SJSA1 (cell line): ENCODE measurements around the gene PTRH1. TPM values are rescaled to one million over a fixed set of nuclear protein-coding genes. Genes with fewer than 3 reads are reported as not detected.

Experiments
- DNase-seq, 2 experiments: peaks; one replicate each; pipeline ENCODE4 v3.0.0-alpha.2; 2015 to 2020; ENCODE audit warnings: low spot score in 2 of 2, low read depth in 1 of 2
- H3K27ac ChIP-seq: fragments of 250-450 bp; sonication (Bioruptor Pico); 2 replicates; pipeline ENCODE4 v1.5.1; 2020; ENCODE audit warnings: mild to moderate bottlenecking, moderate library complexity
- H3K27me3 ChIP-seq: fragments of 250-450 bp; sonication (Bioruptor Pico); replicated peaks from 2 replicates; pipeline ENCODE4 v1.5.1; 2020; ENCODE audit warnings: mild to moderate bottlenecking, moderate library complexity
- H3K36me3 ChIP-seq: fragments of 250-450 bp; sonication (Bioruptor Pico); 2 replicates; pipeline ENCODE4 v1.5.1; 2020; ENCODE audit warnings: mild to moderate bottlenecking
- H3K4me1 ChIP-seq: fragments of 250-450 bp; sonication (Bioruptor Pico); replicated peaks from 2 replicates; pipeline ENCODE4 v1.6.1; 2021; ENCODE audit warnings: mild to moderate bottlenecking
- H3K4me3 ChIP-seq: fragments of 250-450 bp; sonication (Bioruptor Pico); 2 replicates; pipeline ENCODE4 v1.5.1; 2020; ENCODE audit warnings: mild to moderate bottlenecking
- H3K9me3 ChIP-seq: fragments of 250-450 bp; sonication (Bioruptor Pico); replicated peaks from 2 replicates; pipeline ENCODE4 v1.5.1; 2020; ENCODE audit warnings: mild to moderate bottlenecking
- total RNA-seq: library from RNA; depleted of rRNA; stranded (reverse); fragments of >200 nt; shearing (Covaris generic); gene quantifications from 2 replicates; pipeline ENCODE4 v1.2.3, GENCODE V29; 2014

The PTRH1 gene
- total RNA-seq, 1 experiment from 2014 or later: 17.5 TPM

DNA sequence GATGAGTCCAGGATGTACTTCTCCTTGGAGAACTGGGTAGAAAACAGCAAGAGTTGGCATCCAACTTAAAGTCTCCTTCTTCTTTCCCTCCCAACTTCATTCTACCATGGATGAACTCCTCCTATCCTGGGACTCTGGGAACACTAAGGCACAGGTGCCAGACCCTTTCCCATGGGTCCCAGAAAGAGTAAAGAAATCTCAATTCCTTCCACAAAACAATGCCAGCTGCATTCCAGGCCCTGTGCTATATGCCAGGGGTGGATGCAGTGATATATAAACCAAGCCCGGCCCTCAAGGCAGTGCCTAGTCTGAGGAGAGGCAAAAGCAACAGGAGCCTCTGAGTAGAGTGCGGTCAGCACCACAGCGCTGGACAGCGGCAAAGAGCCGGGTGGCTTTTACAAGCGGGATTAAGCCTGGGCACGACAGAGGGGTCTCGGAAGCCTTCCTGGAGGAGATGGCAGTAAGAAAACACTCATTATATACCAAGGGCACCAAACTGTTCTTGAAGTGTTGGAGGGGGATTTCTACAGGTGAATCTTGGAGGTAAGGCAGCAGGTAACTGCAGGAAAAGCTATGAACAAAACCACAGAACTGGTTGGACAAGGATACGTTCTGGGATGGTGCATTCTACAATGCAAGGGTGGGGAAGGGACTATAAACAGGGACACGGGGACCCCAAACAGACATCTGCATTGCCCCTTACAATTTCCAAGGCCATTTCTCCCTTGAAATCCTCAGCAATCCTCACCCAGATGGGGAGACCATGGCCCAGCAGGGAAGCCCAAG, 36.0 kb upstream of the PTRH1 start:
- no peak for DNase-seq
- H3K27me3 ChIP-seq: peaks cover 34% of the 10 kb centered on the region

GRCh38 chr9:127749090-127749787, 33.8 kb upstream of the PTRH1 start:
- no peaks in the 10 kb centered on the region for H3K9me3 ChIP-seq

More for the DNA sequence above, 36.0 kb upstream of the PTRH1 start:
- H3K27ac ChIP-seq: no peak overlapping the region
- no peak overlapping the region for H3K4me3 ChIP-seq
- H3K36me3 ChIP-seq: no peaks in the 10 kb centered on the region
- peaks cover 8% of the 10 kb centered on the region; the same call in 1 of the 2 replicates for H3K4me1 ChIP-seq
- no peaks in the 10 kb centered on the region for H3K9me3 ChIP-seq

DNA sequence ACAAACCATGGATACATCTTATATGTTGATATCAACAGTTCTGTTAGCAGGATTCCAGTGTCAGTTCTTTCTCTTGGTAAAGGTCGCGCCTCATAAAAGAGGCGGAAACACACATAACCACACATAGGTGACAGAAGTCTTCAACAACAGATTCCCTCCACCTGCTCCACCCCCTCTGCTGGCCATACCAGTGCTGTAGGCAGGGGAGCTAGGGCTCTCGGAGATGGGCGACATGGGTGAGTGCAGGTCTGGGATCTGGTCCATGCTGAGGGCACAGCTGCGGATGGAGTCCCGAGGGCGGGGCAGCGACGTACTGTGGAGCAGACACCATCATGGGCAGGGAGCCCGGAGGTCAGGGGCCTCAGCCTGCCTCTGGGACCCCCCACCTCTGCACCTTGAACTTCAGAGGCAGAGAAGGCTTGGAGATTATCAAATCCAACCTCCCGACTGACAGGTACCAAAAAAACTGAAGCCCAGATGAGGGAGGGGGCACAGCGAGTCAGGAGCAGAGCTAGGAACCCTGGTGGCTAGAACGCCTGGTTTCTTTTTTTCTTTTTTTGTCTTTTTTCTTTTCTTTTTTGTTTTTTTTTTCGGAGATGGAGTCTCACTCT, 31.6 kb upstream of the PTRH1 start:
- Histone ChIP-seq H3K4me1 (no peaks in the 10 kb centered on the region), H3K27me3 (peaks cover 4% of the 10 kb centered on the region; the same call in 1 of the 2 replicates), H3K4me3 (no peak overlapping the region), H3K27ac (no peak overlapping the region), H3K9me3 (no peaks in the 10 kb centered on the region), H3K36me3 (no peaks in the 10 kb centered on the region)
- DNase-seq: no peak

More at GRCh38 chr9:127749090-127749787, 33.8 kb upstream of the PTRH1 start:
- no peak for DNase-seq
- H3K27me3 ChIP-seq: peaks cover 17% of the 10 kb centered on the region
- H3K4me3 ChIP-seq: no peak overlapping the region
- no peaks in the 10 kb centered on the region for H3K36me3 ChIP-seq
- H3K4me1 ChIP-seq: peaks cover 2% of the 10 kb centered on the region; the same call in 1 of the 2 replicates
- no peak overlapping the region for H3K27ac ChIP-seq

DNA sequence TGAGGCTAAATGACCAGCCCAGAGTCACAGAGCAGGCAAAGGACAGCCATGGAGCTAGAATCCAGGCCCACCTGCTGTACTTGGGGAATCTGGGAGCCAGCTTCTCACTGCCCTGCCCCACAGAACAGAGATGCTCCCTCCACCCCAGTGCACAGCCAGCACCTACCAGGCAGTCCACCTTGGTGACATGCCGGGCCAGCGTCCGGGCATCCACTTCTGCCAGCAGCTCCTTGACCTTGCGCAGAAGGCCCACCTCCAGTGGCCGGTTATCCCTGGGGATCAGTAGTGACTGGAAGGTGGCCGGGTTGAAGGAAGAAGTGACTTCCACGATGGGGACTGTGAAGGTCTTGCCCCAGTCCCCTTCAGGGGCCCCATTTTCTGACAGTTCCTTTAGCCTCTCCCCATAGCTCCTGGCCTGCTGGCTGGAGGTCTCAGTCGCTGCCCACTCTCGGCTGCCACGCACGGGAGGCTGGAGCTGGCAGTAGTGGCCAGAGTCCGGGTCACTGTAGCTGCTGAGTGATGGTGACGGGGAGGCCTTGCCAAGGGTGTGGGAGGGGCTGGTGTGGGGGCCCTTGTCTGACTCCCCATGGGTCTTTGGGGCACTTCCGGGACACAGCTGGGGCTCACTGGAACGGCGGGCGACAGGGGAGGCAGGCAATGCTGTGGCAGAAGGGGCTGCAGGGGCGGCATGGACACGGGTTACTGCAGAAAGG, 29.1 kb upstream of the PTRH1 start:
- Histone ChIP-seq H3K27me3 (no peaks in the 10 kb centered on the region), H3K9me3 (no peaks in the 10 kb centered on the region), H3K36me3 (no peaks in the 10 kb centered on the region), H3K27ac (no peak overlapping the region), H3K4me3 (no peak overlapping the region), H3K4me1 (peaks cover 13% of the 10 kb centered on the region)
- DNase-seq: no peak

DNA sequence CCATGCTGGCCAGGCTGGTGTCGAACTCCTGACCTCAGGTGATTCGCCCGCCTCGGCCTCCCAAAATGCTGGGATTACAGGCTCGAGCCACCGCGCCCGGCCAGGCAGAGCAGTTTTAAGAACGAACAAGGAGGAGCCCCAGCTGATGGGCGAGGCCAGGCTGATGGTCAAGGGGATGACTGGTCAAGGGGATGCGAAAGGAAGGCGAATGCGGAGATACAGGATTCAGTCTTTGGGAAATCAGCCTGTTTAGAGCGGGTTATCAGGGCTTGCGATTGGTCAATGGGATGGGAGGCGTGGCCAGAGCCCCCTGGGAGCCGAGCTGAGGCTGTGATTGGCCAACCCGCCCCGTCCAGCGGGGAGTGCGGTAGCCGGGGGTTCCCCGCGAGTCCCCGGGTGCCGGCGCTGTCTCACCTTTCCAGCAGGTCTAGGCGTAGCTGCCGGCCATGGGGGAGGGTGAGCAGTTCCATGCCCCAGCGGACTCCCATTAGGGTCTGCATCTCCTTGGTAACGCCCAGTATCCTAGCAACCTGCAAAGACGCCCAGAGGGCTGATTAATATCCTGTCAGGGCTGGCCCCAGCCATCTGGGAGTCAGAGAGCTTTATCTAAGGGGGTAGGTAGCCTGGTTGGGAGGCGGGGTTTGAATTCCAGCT, 27.1 kb upstream of the PTRH1 start:
- Histone ChIP-seq H3K36me3 (no peaks in the 10 kb centered on the region), H3K27me3 (no peaks in the 10 kb centered on the region), H3K4me3 (no peak overlapping the region), H3K9me3 (no peaks in the 10 kb centered on the region), H3K4me1 (peaks cover 13% of the 10 kb centered on the region), H3K27ac (no peak overlapping the region)
- no peak for DNase-seq

- no peak for DNase-seq
- H3K27me3 ChIP-seq: no peaks in the 10 kb centered on the region
- H3K27ac ChIP-seq: no peak overlapping the region
- no peaks in the 10 kb centered on the region for H3K9me3 ChIP-seq
- no peaks in the 10 kb centered on the region for H3K36me3 ChIP-seq
- no peak overlapping the region for H3K4me3 ChIP-seq
- peaks cover 13% of the 10 kb centered on the region for H3K4me1 ChIP-seq
Measured at GRCh38 chr9:127741831-127742434, 26.5 kb upstream of the PTRH1 start.

DNA sequence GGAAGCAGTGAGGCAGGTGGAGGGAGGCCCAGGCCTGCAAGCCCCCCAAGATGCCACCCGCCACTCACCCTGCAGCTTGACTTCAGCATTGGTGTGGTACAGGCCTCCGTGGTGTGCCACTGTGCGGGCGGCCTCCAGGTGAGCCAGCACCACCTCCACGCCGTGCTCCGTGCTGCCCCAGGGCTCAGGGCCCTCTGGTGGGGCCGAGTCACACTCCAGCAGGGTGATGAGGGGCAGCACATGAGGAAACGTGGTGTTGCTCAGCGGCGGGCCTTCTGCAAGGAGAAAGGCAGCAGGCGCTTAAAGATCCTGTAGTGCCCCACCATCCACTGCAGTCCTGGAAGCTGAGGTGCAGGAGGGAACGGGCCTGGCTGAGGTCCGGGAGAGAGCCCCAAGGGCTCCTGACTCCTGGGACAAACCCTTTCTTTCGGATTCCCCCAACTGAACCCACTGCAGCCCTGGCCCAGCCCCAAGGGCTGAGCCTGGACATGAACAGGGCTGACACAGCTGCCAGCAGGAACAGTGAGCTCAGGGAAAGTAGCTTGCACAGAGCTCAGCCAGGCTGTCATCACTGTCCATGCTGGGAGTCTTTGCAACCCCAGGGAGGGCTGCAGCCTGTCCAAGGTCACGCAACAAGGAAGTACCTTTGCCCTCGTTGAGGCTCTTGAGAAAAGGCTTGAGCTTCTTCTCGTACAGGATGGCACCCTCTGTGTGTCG, 24.3 kb upstream of the PTRH1 start:
- no peak overlapping the region for H3K27ac ChIP-seq
- peaks cover 21% of the 10 kb centered on the region for H3K4me1 ChIP-seq
- H3K36me3 ChIP-seq: no peaks in the 10 kb centered on the region
- H3K4me3 ChIP-seq: no peak overlapping the region
- no peaks in the 10 kb centered on the region for H3K9me3 ChIP-seq
- no peaks in the 10 kb centered on the region for H3K27me3 ChIP-seq
- DNase-seq: no peak

DNA sequence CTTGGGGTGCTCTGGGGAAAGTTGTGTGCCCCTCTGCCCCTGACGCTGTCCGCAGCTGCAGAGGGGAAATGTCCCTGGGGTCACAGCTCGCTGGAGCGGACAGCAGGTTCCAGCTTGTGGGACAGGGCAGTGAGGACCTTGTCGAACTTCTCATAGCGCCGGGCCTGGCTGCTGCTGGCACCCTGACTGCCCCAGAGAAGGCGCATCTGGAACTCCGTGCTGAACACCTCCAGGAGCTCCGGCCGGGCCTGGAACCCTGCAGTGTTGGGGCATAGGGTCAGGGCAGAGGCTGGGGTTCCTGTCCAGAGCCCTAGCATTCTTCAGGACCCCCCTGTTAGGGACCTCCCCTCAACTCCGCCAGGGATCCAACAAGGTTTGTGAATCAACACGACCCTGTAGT, 23.2 kb upstream of the PTRH1 start:
- Histone ChIP-seq H3K36me3 (peaks cover 7% of the 10 kb centered on the region), H3K4me3 (no peak overlapping the region), H3K27ac (no peak overlapping the region), H3K4me1 (peaks cover 32% of the 10 kb centered on the region), H3K27me3 (no peaks in the 10 kb centered on the region), H3K9me3 (no peaks in the 10 kb centered on the region)
- DNase-seq: no peak

DNA sequence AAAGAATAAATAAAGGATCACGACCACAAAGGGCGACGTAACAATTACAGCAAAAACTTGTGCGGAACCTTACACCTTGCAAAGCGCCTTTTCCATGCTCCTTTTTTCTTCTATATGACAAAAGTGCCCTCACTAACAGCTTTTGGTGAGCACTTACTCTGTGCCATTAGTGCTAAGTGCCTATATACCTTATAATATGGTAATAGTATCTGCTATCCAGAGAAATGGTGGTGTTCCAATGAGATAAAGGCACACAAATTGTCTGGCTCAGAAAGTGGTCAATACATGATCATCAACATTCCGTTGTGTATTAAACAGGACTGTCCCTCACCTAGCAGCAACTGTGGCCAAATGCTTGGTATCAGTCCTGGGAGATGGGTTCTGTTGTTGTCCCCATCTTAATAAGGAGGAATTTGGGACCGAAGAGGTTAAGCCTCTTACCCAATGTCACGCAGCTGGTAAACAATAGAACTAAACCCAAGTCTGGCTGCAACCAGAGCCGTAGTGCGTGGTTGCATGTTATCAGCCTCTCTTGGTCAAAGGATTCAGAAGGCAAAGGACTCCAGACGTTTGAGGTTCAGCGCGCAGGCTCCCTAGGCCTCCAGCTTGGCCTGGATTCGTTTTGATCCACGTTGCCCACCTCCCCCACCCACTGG, 20.2 kb upstream of the PTRH1 start:
- peak overlapping the region; percentile 92 for H3K27ac ChIP-seq
- no peaks in the 10 kb centered on the region for H3K9me3 ChIP-seq
- no peaks in the 10 kb centered on the region for H3K27me3 ChIP-seq
- no peak for DNase-seq
- H3K36me3 ChIP-seq: peaks cover 27% of the 10 kb centered on the region
- H3K4me1 ChIP-seq: peaks cover 53% of the 10 kb centered on the region
- peak overlapping the region; percentile 85 for H3K4me3 ChIP-seq

- Histone ChIP-seq H3K36me3 (peaks cover 27% of the 10 kb centered on the region), H3K27me3 (no peaks in the 10 kb centered on the region), H3K4me3 (peak within 1 kb of the TSS; percentile 85), H3K9me3 (no peaks in the 10 kb centered on the region), H3K27ac (peak within 1 kb of the TSS; percentile 92), H3K4me1 (peaks cover 54% of the 10 kb centered on the region)
- DNase-seq: peak; percentile 97 to 99
Measured at GRCh38 chr9:127734747-127735529, 19.5 kb upstream of the PTRH1 start, which contains the start of gene TOR2A. Gene TOR2A, minus strand, starts transcription at chr9:127735294. Its CDS starts 24 bp downstream, at chr9:127735270.

DNA sequence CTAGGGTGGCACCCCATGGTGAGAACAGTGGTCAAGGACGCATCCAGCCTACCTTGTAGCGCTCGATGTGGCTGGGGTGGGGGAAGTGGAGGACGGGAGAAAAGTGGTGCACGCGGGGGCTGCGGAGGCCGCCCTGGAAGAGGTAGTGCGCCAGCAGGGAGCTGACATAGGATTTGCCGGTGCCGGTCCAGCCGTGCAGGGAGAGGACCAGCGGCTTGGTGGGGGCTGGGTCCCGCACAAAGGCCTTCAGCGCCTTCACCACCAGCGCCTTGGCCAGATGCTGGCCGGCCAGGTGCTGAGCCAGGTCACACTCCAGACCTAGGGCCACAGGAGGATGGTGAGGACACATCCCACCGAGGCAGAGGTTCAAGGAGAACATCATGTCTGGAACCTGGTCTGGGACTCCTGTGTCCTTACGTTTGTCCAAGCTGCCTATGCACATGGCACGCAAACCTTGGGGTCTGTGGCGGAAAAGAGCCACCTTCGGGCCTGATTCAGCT, 18.8 kb upstream of the PTRH1 start:
- H3K9me3 ChIP-seq: no peaks in the 10 kb centered on the region
- no peaks in the 10 kb centered on the region for H3K27me3 ChIP-seq
- H3K36me3 ChIP-seq: peaks cover 29% of the 10 kb centered on the region
- H3K4me3 ChIP-seq: peak overlapping the region; percentile 85
- H3K4me1 ChIP-seq: peaks cover 59% of the 10 kb centered on the region
- no peak for DNase-seq
- peak overlapping the region; percentile 92 for H3K27ac ChIP-seq
